ENCODE data around the gene UBR7. TPM values are rescaled to one million over a fixed set of nuclear protein-coding genes. Genes with fewer than 3 reads are reported as not detected.
A peak's percentile ranks its signal among the peaks of the same experiment; 100 is the strongest.

Gene UBR7
- total RNA-seq, 4 donors from 2014 or later: 13.2 to 29.6 (median 19.9) TPM

DNA sequence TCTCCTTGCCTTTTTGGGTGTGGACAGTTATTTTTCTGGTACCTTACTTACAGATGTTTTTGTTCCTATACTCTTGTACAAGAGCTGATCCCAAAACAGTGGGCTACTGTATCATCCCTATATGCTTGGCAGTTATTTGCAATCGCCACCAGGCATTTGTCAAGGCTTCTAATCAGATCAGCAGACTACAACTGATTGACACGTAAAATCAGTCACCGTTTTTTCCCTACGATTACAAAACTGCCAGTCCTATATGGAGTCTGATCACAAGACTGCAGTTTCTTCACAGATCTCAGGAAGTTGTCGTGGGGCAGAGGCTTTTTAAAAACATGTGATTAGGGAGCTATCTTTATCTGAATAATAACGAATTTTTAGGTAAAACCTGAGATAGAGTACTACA is 20.6 kb upstream of the UBR7 start:
- no peaks in the 10 kb centered on the region for H3K27me3 ChIP-seq
- DNase-seq: no peak
- peak overlapping the region in 1 of 4 donors; percentile 7 for H3K4me3 ChIP-seq
- no peaks in the 10 kb centered on the region for H3K9me3 ChIP-seq
- TF ChIP-seq POLR2A (IDR thresholded peaks at IDR 0.05): no peak
- TF ChIP-seq, protein P1, sequence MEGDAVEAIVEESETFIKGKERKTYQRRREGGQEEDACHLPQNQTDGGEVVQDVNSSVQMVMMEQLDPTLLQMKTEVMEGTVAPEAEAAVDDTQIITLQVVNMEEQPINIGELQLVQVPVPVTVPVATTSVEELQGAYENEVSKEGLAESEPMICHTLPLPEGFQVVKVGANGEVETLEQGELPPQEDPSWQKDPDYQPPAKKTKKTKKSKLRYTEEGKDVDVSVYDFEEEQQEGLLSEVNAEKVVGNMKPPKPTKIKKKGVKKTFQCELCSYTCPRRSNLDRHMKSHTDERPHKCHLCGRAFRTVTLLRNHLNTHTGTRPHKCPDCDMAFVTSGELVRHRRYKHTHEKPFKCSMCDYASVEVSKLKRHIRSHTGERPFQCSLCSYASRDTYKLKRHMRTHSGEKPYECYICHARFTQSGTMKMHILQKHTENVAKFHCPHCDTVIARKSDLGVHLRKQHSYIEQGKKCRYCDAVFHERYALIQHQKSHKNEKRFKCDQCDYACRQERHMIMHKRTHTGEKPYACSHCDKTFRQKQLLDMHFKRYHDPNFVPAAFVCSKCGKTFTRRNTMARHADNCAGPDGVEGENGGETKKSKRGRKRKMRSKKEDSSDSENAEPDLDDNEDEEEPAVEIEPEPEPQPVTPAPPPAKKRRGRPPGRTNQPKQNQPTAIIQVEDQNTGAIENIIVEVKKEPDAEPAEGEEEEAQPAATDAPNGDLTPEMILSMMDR (IDR thresholded peaks at IDR 0.05): no peak
- peak overlapping the region in 2 of 4 donors; percentile 92 to 93 for H3K27ac ChIP-seq
- WGBS, 2 donors: 37 to 51% methylated on average over 6 of the region's 6 CpGs
- peaks cover 7 to 43% (median 16%) of the 10 kb centered on the region in 3 donors for H3K4me1 ChIP-seq
- H3K36me3 ChIP-seq: peaks cover 0 to 31% (median 0%) of the 10 kb centered on the region in 3 donors
- intact Hi-C loops (cut with DNase I): no loop called here

GRCh38 chr14:93186956-93187355 is 20.1 kb upstream of the UBR7 start:
- H3K4me3 ChIP-seq: no peak overlapping the region
- H3K9me3 ChIP-seq: no peaks in the 10 kb centered on the region
- intact Hi-C loops (cut with DNase I): no loop called here
- 76 to 81% methylated on average over 3 of the region's 3 CpGs for WGBS, 2 donors
- TF ChIP-seq, protein P1 (IDR thresholded peaks at IDR 0.05): no peak
- TF ChIP-seq POLR2A (IDR thresholded peaks at IDR 0.05): no peak
- no peaks in the 10 kb centered on the region for H3K27me3 ChIP-seq
- peaks cover 0 to 31% (median 0%) of the 10 kb centered on the region in 3 donors for H3K36me3 ChIP-seq
- no peak for DNase-seq
- H3K4me1 ChIP-seq: peaks cover 7 to 43% (median 16%) of the 10 kb centered on the region in 3 donors
- no peak overlapping the region for H3K27ac ChIP-seq

- no peak for DNase-seq
- 86 to 88% methylated on average over 1 of the region's 1 CpG for WGBS, 2 donors
- no peak overlapping the region for H3K27ac ChIP-seq
- intact Hi-C loops (cut with DNase I): no loop called here
- no peaks in the 10 kb centered on the region for H3K9me3 ChIP-seq
- H3K36me3 ChIP-seq: peaks cover 0 to 5% (median 0%) of the 10 kb centered on the region in 3 donors
- H3K4me3 ChIP-seq: no peak overlapping the region
- H3K4me1 ChIP-seq: peaks cover 0 to 9% (median 0%) of the 10 kb centered on the region in 3 donors
- no peaks in the 10 kb centered on the region for H3K27me3 ChIP-seq
- TF ChIP-seq, protein P1 (IDR thresholded peaks at IDR 0.05): no peak
Observed at GRCh38 chr14:93195316-93195999, 11.6 kb upstream of the UBR7 start.

GRCh38 chr14:93199031-93199430 is 8.0 kb upstream of the UBR7 start:
- Histone ChIP-seq H3K36me3 (peaks cover 0 to 5% (median 0%) of the 10 kb centered on the region in 3 donors), H3K4me3 (no peak overlapping the region), H3K9me3 (no peaks in the 10 kb centered on the region), H3K27ac (no peak overlapping the region), H3K27me3 (no peaks in the 10 kb centered on the region), H3K4me1 (peaks cover 0 to under 1% (median 0%) of the 10 kb centered on the region in 3 donors)
- WGBS, 2 donors: 78 to 91% methylated on average over 4 of the region's 4 CpGs
- intact Hi-C loops (cut with DNase I): no loop called here
- no peak for DNase-seq
- no peak for TF ChIP-seq POLR2A (IDR thresholded peaks at IDR 0.05)
- TF ChIP-seq, protein P1 (IDR thresholded peaks at IDR 0.05): no peak

DNA sequence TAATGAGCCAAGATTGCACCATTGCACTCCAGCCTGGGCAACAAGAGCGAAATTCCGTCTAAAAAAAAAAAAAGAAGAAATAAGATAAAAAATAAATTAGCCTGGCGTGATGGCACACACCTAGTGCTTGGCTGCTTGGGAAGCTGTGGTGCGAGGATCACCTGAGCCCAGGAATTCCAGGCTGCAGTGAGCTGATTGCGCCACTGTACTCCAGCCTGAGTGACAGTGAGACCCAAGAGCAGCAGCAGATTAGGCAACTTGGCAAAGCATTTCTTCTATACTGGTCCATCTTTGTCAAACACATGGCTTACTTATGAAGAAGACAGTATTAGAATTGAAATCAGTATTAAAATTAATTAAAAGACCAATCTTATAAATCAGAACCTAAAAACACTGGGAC is 6.5 kb upstream of the UBR7 start:
- Histone ChIP-seq H3K36me3 (peaks cover 0 to 5% (median 0%) of the 10 kb centered on the region in 3 donors), H3K4me1 (peaks cover 0 to 16% (median under 1%) of the 10 kb centered on the region in 3 donors), H3K27ac (no peak overlapping the region), H3K27me3 (no peaks in the 10 kb centered on the region), H3K9me3 (no peaks in the 10 kb centered on the region), H3K4me3 (no peak overlapping the region)
- WGBS, 2 donors: 91 to 93% methylated on average over 4 to 5 of the region's 5 CpGs
- intact Hi-C loops (cut with DNase I): no loop called here
- DNase-seq: no peak
- no peak for TF ChIP-seq POLR2A (IDR thresholded peaks at IDR 0.05)
- TF ChIP-seq, protein P1 (IDR thresholded peaks at IDR 0.05): no peak

Data from esophagus squamous epithelium (tissue), 5 donors.